Neuronal stem cell (in vitro differentiated cells): ENCODE measurements around the gene CCHCR1.
A peak's percentile ranks its signal among the peaks of the same experiment; 100 is the strongest.
"Not testable (repeated sequence)": the region's sequence is repeated elsewhere in the genome, so short reads cannot be mapped to it uniquely, and the experiment has no call there.

Experiments used
- DNase-seq: peaks from one replicate; pipeline ENCODE4 v3.0.0-alpha.2; 2013; ENCODE audit warnings: low spot score
- H2AFZ ChIP-seq: one replicate; pipeline ENCODE4 v1.6.1; 2013; ENCODE audit warnings: mild to moderate bottlenecking, low read length, inconsistent platforms
- H2AK5ac ChIP-seq: 2 replicates; pipeline ENCODE4 v1.6.1; 2013; ENCODE audit warnings: low read depth, mild to moderate bottlenecking, inconsistent platforms, low read length, moderate library complexity, mixed read lengths
- H2BK120ac ChIP-seq: 2 replicates; pipeline ENCODE4 v1.6.1; 2013; ENCODE audit warnings: low read depth, mild to moderate bottlenecking, inconsistent platforms, low read length, moderate library complexity, mixed read lengths
- H2BK12ac ChIP-seq: one replicate; pipeline ENCODE4 v1.6.1; 2013; ENCODE audit warnings: low read length, inconsistent platforms
- H2BK15ac ChIP-seq: 2 replicates; pipeline ENCODE4 v1.6.1; 2013; ENCODE audit warnings: mild to moderate bottlenecking, low read length, inconsistent platforms, mixed read lengths
- H2BK5ac ChIP-seq: one replicate; pipeline ENCODE4 v1.6.1; 2013; ENCODE audit warnings: inconsistent platforms, mild to moderate bottlenecking, low read length, moderate library complexity
- H3K14ac ChIP-seq: one replicate; pipeline ENCODE4 v1.6.1; 2013; ENCODE audit warnings: low read length, inconsistent platforms
- H3K18ac ChIP-seq: 2 replicates; pipeline ENCODE4 v1.6.1; 2013; ENCODE audit warnings: low read length, inconsistent platforms
- H3K23ac ChIP-seq: 2 replicates; pipeline ENCODE4 v1.6.1; 2013; ENCODE audit warnings: low read depth, mild to moderate bottlenecking, mixed read lengths, low read length, inconsistent platforms; ENCODE audit not compliant: poor library complexity
- H3K27ac ChIP-seq: replicated peaks from 3 replicates; pipeline ENCODE4 v1.5.1; 2013; ENCODE audit warnings: low read length, inconsistent platforms
- H3K27me3 ChIP-seq, 3 experiments: 2 replicates each; pipeline ENCODE4 v1.6.1; 2013; ENCODE audit warnings: low read length in 3 of 3, mild to moderate bottlenecking in 2 of 3, inconsistent platforms in 1 of 3, low read depth in 1 of 3, mixed read lengths in 1 of 3, moderate library complexity in 1 of 3; ENCODE audit not compliant: control insufficient read depth in 3 of 3, insufficient read depth in 3 of 3
- H3K36me3 ChIP-seq, 2 donors: replicated peaks in 1 of 2; 2 replicates each; pipeline ENCODE4 v1.6.1; 2013; ENCODE audit warnings: low read length in 2 of 2; ENCODE audit not compliant: control insufficient read depth in 2 of 2, insufficient read depth in 2 of 2
- H3K4ac ChIP-seq: 2 replicates; pipeline ENCODE4 v1.6.1; 2013; ENCODE audit warnings: inconsistent platforms, mild to moderate bottlenecking, low read length, moderate library complexity
- H3K4me1 ChIP-seq, 2 donors: 1 replicate in 1 of 2; 2 replicates in 1 of 2; pipeline ENCODE4 v1.6.1; 2013; ENCODE audit warnings: low read length in 2 of 2, low read depth in 1 of 2; ENCODE audit not compliant: control insufficient read depth in 2 of 2, insufficient read depth in 1 of 2
- H3K4me2 ChIP-seq: one replicate; pipeline ENCODE4 v1.6.1; 2013; ENCODE audit warnings: mild to moderate bottlenecking, low read length, inconsistent platforms; ENCODE audit not compliant: insufficient read depth, poor library complexity, severe bottlenecking
- H3K4me3 ChIP-seq, 2 donors: 2 replicates each; pipeline ENCODE4 v1.5.1; 2013; ENCODE audit warnings: low read length in 2 of 2, mild to moderate bottlenecking in 2 of 2, inconsistent platforms in 1 of 2, moderate library complexity in 1 of 2
- H3K79me1 ChIP-seq: one replicate; pipeline ENCODE4 v1.6.1; 2013; ENCODE audit warnings: low read depth, mild to moderate bottlenecking, inconsistent platforms, low read length, moderate library complexity
- H3K9ac ChIP-seq: one replicate; pipeline ENCODE4 v1.6.1; 2013; ENCODE audit warnings: mild to moderate bottlenecking, low read depth, low read length, inconsistent platforms; ENCODE audit not compliant: poor library complexity
- H3K9me3 ChIP-seq, 2 donors: replicated peaks in 1 of 2; 2 replicates each; pipeline versions ENCODE3 to v1.6.1; 2013; ENCODE audit warnings: low read length in 2 of 2, mild to moderate bottlenecking in 2 of 2, inconsistent platforms in 1 of 2, low read depth in 1 of 2, mixed read lengths in 1 of 2, moderate library complexity in 1 of 2; ENCODE audit not compliant: control insufficient read depth in 2 of 2, insufficient read depth in 1 of 2
- H4K8ac ChIP-seq: one replicate; pipeline ENCODE4 v1.6.1; 2013; ENCODE audit warnings: low read depth, mild to moderate bottlenecking, inconsistent platforms, low read length, moderate library complexity
- H4K91ac ChIP-seq: one replicate; pipeline ENCODE4 v1.6.1; 2013; ENCODE audit warnings: low read length, low read depth, mild to moderate bottlenecking, inconsistent platforms; ENCODE audit not compliant: poor library complexity
- WGBS, 2 donors: extraction: QIAGEN DNeasy Blood & Tissue Kit; methylation state at CpG; one replicate each; pipeline ENCODE4 v1.1.7; 2013; ENCODE audit warnings: missing lambda C conversion rate in 2 of 2, mixed read lengths in 1 of 2; ENCODE audit not compliant: insufficient read length in 2 of 2, insufficient replicate concordance in 1 of 2; ENCODE audit errors: extremely low coverage in 2 of 2; 5-methylcytosine and 5-hydroxymethylcytosine counted together

Gene CCHCR1

DNA sequence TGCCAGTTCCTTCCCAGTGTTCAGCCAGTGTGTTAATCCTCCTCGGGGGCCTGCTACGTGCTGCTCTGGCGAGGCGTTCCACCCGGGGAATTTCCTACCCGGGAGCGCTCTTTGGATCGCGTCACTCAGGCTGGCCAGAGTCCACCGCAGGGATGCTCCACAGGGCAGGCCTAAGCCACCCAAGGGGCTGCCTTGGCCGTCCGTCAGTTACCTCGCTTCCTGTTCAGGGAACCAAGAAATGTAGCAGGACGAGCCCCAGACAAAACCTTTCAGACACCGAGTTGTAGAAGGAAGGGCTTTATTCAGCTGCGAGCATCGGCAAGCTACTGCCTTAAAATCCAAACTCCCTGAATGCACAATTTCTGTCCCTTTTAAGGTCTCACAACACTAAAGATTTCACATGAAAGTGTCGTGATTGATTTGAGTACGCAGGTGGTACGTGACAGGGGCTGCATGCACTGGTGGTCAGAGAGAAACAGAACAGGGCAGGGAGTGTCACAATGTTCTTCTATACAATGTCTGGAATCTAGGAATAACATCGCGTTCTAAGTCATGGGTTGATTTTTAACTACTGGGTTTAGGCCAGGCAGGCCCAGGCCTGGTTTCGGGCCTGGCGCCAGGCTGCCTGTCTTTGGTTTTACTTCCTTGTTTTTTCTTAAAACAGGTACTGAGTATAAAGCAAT lies 28.6 kb upstream of the CCHCR1 start:
- Histone ChIP-seq H3K4me1 (no peaks in the 10 kb centered on the region), H4K8ac (no peak overlapping the region), H2BK5ac (no peak overlapping the region), H3K27me3 (peaks cover 0 to 2% (median 0%) of the 10 kb centered on the region in 3 experiments), H3K9ac (no peak overlapping the region), H3K4ac (no peak overlapping the region), H3K36me3 (no peaks in the 10 kb centered on the region), H3K79me1 (no peaks in the 10 kb centered on the region), H2BK120ac (no peak overlapping the region), H3K18ac (no peak overlapping the region), H3K23ac (no peak overlapping the region), H3K9me3 (no peaks in the 10 kb centered on the region), H3K4me3 (no peak overlapping the region), H3K4me2 (no peak overlapping the region), H3K14ac (no peak overlapping the region), H2BK12ac (no peak overlapping the region), H4K91ac (no peak overlapping the region), H3K27ac (no peak overlapping the region), H2BK15ac (no peak overlapping the region), H2AFZ (peak overlapping the region; percentile 40), H2AK5ac (no peak overlapping the region)
- WGBS, 2 donors, result no CpG with 5 or more reads among the region's 24 CpGs
- no peak for DNase-seq

DNA sequence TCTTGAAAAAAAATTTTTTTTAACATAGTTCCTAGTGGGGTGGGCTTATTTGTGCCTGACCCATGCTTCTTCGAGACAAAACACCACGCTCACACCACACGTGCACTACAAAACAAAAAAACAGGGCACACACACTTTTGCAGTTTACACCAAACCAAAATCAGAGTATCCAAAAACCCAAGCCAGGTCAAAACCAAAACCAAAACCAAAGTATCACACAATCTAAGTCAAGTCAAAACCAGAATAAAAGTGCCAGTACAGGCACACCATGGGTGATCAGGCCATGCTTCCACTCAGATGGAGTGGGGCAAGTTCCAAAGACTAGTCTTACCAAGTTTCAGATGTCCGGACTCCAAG lies 28.1 kb upstream of the CCHCR1 start:
- H2BK12ac ChIP-seq, H3K36me3 ChIP-seq, H3K79me1 ChIP-seq, H3K9ac ChIP-seq, H3K27me3 ChIP-seq, H3K4ac ChIP-seq, H3K4me3 ChIP-seq, H3K4me2 ChIP-seq, H3K23ac ChIP-seq, H2AK5ac ChIP-seq, H4K8ac ChIP-seq, H2BK5ac ChIP-seq, H3K18ac ChIP-seq, H2BK120ac ChIP-seq, H2AFZ ChIP-seq, H3K9me3 ChIP-seq, H3K27ac ChIP-seq, H2BK15ac ChIP-seq, DNase-seq, H4K91ac ChIP-seq, H3K4me1 ChIP-seq, H3K14ac ChIP-seq: not testable (repeated sequence)
- no CpG with 5 or more reads among the region's 4 CpGs for WGBS, 2 donors

DNA sequence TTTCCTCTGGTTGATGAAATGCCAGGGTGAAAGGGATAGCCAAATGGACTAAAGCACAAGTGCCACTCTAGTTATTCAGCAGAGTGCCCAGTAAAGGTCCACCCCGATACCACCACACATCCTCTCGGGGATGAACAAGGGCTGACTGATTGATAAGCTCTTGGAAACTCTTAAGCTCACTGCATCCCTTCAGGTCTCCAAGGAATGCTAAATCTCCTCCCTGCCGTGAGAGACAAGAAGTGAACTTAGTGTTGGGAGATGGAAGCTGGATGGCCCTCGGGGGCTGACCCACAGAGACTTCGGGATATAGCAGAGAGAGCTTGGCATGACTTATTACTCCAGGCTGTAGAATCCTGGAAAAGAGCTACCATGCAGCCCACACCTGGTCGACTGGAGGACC lies 26.3 kb upstream of the CCHCR1 start:
- not testable (repeated sequence) for H3K9ac ChIP-seq, H2BK15ac ChIP-seq, H3K4me3 ChIP-seq, H2AFZ ChIP-seq, H2AK5ac ChIP-seq, H3K14ac ChIP-seq, H3K79me1 ChIP-seq, H3K27me3 ChIP-seq, H3K27ac ChIP-seq, H3K23ac ChIP-seq, H4K8ac ChIP-seq, DNase-seq, H3K18ac ChIP-seq, H3K4me1 ChIP-seq, H3K36me3 ChIP-seq, H3K4me2 ChIP-seq, H3K9me3 ChIP-seq, H4K91ac ChIP-seq, H2BK120ac ChIP-seq, H2BK12ac ChIP-seq, H2BK5ac ChIP-seq, H3K4ac ChIP-seq
- no CpG with 5 or more reads among the region's 6 CpGs for WGBS, 2 donors

DNA sequence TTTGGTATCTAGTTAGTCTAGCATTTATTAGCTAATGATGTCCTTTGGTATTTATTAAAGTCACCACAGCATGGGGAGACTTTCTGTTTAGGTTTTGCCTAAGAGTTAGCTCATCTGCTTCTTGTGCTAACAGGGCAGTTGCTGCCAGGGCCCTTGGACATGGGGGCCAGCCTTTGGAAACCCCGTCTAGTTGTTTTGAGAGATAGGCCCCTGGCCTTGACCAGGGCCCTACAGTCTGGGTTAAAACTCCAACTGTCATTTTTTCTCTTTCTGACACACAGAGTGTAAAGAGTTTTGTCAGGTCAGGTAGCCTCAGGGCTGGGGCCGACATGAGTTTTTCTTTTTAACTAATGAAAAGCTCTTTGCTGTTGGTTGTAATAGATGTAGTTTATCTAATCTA lies 25.7 kb upstream of the CCHCR1 start:
- not testable (repeated sequence) for H3K27me3 ChIP-seq, H3K14ac ChIP-seq, H3K4me3 ChIP-seq, H3K27ac ChIP-seq, H3K4me2 ChIP-seq, H2AK5ac ChIP-seq, H3K4ac ChIP-seq, H3K36me3 ChIP-seq, H3K23ac ChIP-seq, H4K8ac ChIP-seq, H2BK120ac ChIP-seq, H3K79me1 ChIP-seq, H4K91ac ChIP-seq, H2AFZ ChIP-seq, H2BK15ac ChIP-seq, H2BK12ac ChIP-seq, H3K4me1 ChIP-seq, H3K9me3 ChIP-seq, H3K9ac ChIP-seq, DNase-seq, H3K18ac ChIP-seq, H2BK5ac ChIP-seq
- WGBS, 2 donors, result no CpG with 5 or more reads among the region's 2 CpGs
